NCI-H2227 treated with DMSO at 0.1 percent for 48 hours (cell line): ENCODE measurements around the gene HDAC10.

Experiments used
- DNase-seq: peaks from one replicate; lab custom pipeline; 2025; lab: John Stamatoyannopoulos, UW

HDAC10 gene

GRCh38 chr22:50236731-50237409 is 14.2 kb downstream of the HDAC10 start:
- no peak for DNase-seq

GRCh38 chr22:50233223-50233622 is 17.8 kb downstream of the HDAC10 start:
- no peak for DNase-seq

- DNase-seq = no peak
These were observed 18.4 kb downstream of the HDAC10 start for GRCh38 chr22:50232481-50233151.

GRCh38 chr22:50229370-50229769 is 21.7 kb downstream of the HDAC10 start:
- DNase-seq = no peak

- DNase-seq = no peak
These were observed 22.7 kb downstream of the HDAC10 start for GRCh38 chr22:50228366-50228765.

- no peak for DNase-seq
These were observed 23.4 kb downstream of the HDAC10 start for GRCh38 chr22:50227579-50228215.

- no peak for DNase-seq
These were observed 24.2 kb downstream of the HDAC10 start for GRCh38 chr22:50226875-50227165.

- DNase-seq = no peak
These were observed 24.8 kb downstream of the HDAC10 start for GRCh38 chr22:50226063-50226874.

GRCh38 chr22:50225200-50225969 is 25.7 kb downstream of the HDAC10 start:
- DNase-seq = no peak

GRCh38 chr22:50224071-50224470 is 27.0 kb downstream of the HDAC10 start:
- no peak for DNase-seq

GRCh38 chr22:50222508-50222907 is 28.6 kb downstream of the HDAC10 start:
- no peak for DNase-seq

GRCh38 chr22:50221410-50222300 is 29.4 kb downstream of the HDAC10 start:
- no peak for DNase-seq

GRCh38 chr22:50220603-50221409 is 30.3 kb downstream of the HDAC10 start:
- DNase-seq = no peak

GRCh38 chr22:50219800-50220602 is 31.1 kb downstream of the HDAC10 start:
- DNase-seq = no peak

GRCh38 chr22:50218996-50219727 is 31.9 kb downstream of the HDAC10 start:
- no peak for DNase-seq

- DNase-seq = no peak
These were observed 32.7 kb downstream of the HDAC10 start for GRCh38 chr22:50218153-50218995.

GRCh38 chr22:50217543-50218152 is 33.4 kb downstream of the HDAC10 start:
- no peak for DNase-seq
